IMR-90 (cell line): Measurements from ENCODE around the gene PRDM15. TPM values are rescaled to one million over a fixed set of nuclear protein-coding genes. Genes with fewer than 3 reads are reported as not detected.

Experiments
- ATAC-seq: fragments of 200-7000 bp; cut with Tn5 transposase; 2 replicates; pipeline ENCODE4 v1.9.1; 2020; ENCODE audit warnings: low read depth, mild to moderate bottlenecking, moderate library complexity
- BruUV-seq: library from RNA; stranded (reverse); fragments of 400-500 nt; replicated peaks from 2 replicates; lab custom pipeline; 2021; lab: Mats Ljungman, UMichigan
- CTCF ChIA-PET: fragments of 300-600 bp; formaldehyde crosslinking; extraction: SDS; loops from one replicate; lab custom pipeline; 2021; ENCODE audit warnings: antibody characterized with exemption; lab: Yijun Ruan, JAX
- POLR2A ChIA-PET: fragments of 300-600 bp; sonication (Branson Sonifier 250); formaldehyde crosslinking; loops from one replicate; lab custom pipeline; 2022; ENCODE audit warnings: antibody characterized with exemption; ENCODE audit not compliant: unreplicated experiment; lab: Charles Lee
- DNase-seq: peaks from one replicate; pipeline ENCODE4 v3.0.0; 2013
- H2AFZ ChIP-seq: replicated peaks from 2 replicates; pipeline ENCODE3; 2013; ENCODE audit warnings: low read length, mild to moderate bottlenecking; ENCODE audit not compliant: poor library complexity
- H2AK5ac ChIP-seq: 2 replicates; pipeline ENCODE4 v1.6.1; 2013; ENCODE audit warnings: low read depth, low read length, inconsistent platforms
- H2AK9ac ChIP-seq: replicated peaks from 2 replicates; pipeline ENCODE3; 2013; ENCODE audit warnings: mild to moderate bottlenecking, low read depth, low read length, moderate library complexity; ENCODE audit not compliant: poor library complexity
- H2BK120ac ChIP-seq: 2 replicates; pipeline ENCODE4 v1.6.1; 2013; ENCODE audit warnings: low read depth, low read length, inconsistent platforms
- H2BK15ac ChIP-seq: 3 replicates; pipeline ENCODE4 v1.6.1; 2013; ENCODE audit warnings: low read depth, low read length, inconsistent platforms
- H2BK20ac ChIP-seq: 2 replicates; pipeline ENCODE4 v1.6.1; 2013; ENCODE audit warnings: low read depth, mild to moderate bottlenecking, inconsistent platforms, low read length, moderate library complexity
- H2BK5ac ChIP-seq: 2 replicates; pipeline ENCODE4 v1.6.1; 2013; ENCODE audit warnings: mild to moderate bottlenecking, low read depth, low read length, inconsistent platforms; ENCODE audit not compliant: poor library complexity, severe bottlenecking
- H3K14ac ChIP-seq: replicated peaks from 2 replicates; pipeline ENCODE4 v1.6.1; 2013; ENCODE audit warnings: low read depth, low read length, inconsistent platforms
- H3K18ac ChIP-seq: 2 replicates; pipeline ENCODE4 v1.6.1; 2013; ENCODE audit warnings: low read depth, low read length, control low read depth
- H3K23ac ChIP-seq: 2 replicates; pipeline ENCODE4 v1.6.1; 2013; ENCODE audit warnings: low read depth, low read length, inconsistent platforms
- H3K27ac ChIP-seq: 2 replicates; pipeline ENCODE4 v1.5.1; 2013; ENCODE audit warnings: mild to moderate bottlenecking, control low read depth, low read length; ENCODE audit not compliant: insufficient read depth
- H3K27me3 ChIP-seq: 2 replicates; pipeline ENCODE4 v1.6.1; 2013; ENCODE audit warnings: low read length; ENCODE audit not compliant: control insufficient read depth, insufficient read depth
- H3K36me3 ChIP-seq: 2 replicates; pipeline ENCODE4 v1.6.1; 2013; ENCODE audit warnings: low read length, mixed read lengths; ENCODE audit not compliant: control insufficient read depth, insufficient read depth
- H3K4ac ChIP-seq: 2 replicates; pipeline ENCODE4 v1.6.1; 2013; ENCODE audit warnings: low read depth, low read length, inconsistent platforms
- H3K4me1 ChIP-seq: 2 replicates; pipeline ENCODE4 v1.6.1; 2013; ENCODE audit warnings: low read length, mixed read lengths; ENCODE audit not compliant: control insufficient read depth, insufficient read depth
- H3K4me2 ChIP-seq: 2 replicates; pipeline ENCODE4 v1.6.1; 2013; ENCODE audit warnings: low read depth, mild to moderate bottlenecking, control low read depth, low read length, moderate library complexity
- H3K4me3 ChIP-seq: 2 replicates; pipeline ENCODE4 v1.5.1; 2013; ENCODE audit warnings: low read depth, mild to moderate bottlenecking, control low read depth, low read length, moderate library complexity; ENCODE audit not compliant: insufficient read depth
- H3K56ac ChIP-seq: 2 replicates; pipeline ENCODE4 v1.6.1; 2013; ENCODE audit warnings: low read length, inconsistent platforms; ENCODE audit not compliant: insufficient read depth; ENCODE audit errors: extremely low read depth
- H3K79me1 ChIP-seq, 2 experiments: 2 replicates each; pipeline ENCODE4 v1.6.1; 2013; ENCODE audit warnings: low read length in 2 of 2, inconsistent platforms in 1 of 2, low read depth in 1 of 2
- H3K9ac ChIP-seq: 2 replicates; pipeline ENCODE4 v1.6.1; 2013; ENCODE audit warnings: low read depth, low read length, control low read depth
- H3K9me1 ChIP-seq: 2 replicates; pipeline ENCODE4 v1.6.1; 2013; ENCODE audit warnings: low read length, inconsistent platforms; ENCODE audit not compliant: insufficient read depth
- H3K9me3 ChIP-seq: 2 replicates; pipeline ENCODE4 v1.6.1; 2013; ENCODE audit warnings: low read length; ENCODE audit not compliant: control insufficient read depth, insufficient read depth
- H4K20me1 ChIP-seq: 2 replicates; pipeline ENCODE4 v1.6.1; 2013; ENCODE audit warnings: low read length, inconsistent platforms; ENCODE audit not compliant: insufficient read depth
- H4K5ac ChIP-seq: 2 replicates; pipeline ENCODE4 v1.6.1; 2013; ENCODE audit warnings: mild to moderate bottlenecking, low read depth, low read length, control low read depth
- H4K8ac ChIP-seq, 2 experiments: 2 replicates each; pipeline ENCODE4 v1.6.1; 2013; ENCODE audit warnings: low read depth in 2 of 2, low read length in 2 of 2, control low read depth in 1 of 2, inconsistent platforms in 1 of 2
- H4K91ac ChIP-seq: 2 replicates; pipeline ENCODE4 v1.6.1; 2013; ENCODE audit warnings: low read depth, low read length, inconsistent platforms; ENCODE audit not compliant: insufficient read depth
- BHLHE40 ChIP-seq: fragments of 150-350 bp; IDR thresholded peaks from 2 replicates; pipeline ENCODE4 v1.6.1; 2016; ENCODE audit warnings: mild to moderate bottlenecking, low read depth, low read length
- CEBPB ChIP-seq: IDR thresholded peaks from 2 replicates; pipeline ENCODE4 v1.6.1; 2012; ENCODE audit warnings: low read depth, low read length, improper control_type of control experiment
- CHD1 ChIP-seq: IDR thresholded peaks from 2 replicates; pipeline ENCODE4 v1.6.1; 2012; ENCODE audit warnings: low read depth, low read length, improper control_type of control experiment
- CTCF ChIP-seq: conservative IDR thresholded peaks from 2 replicates; pipeline ENCODE4 v1.5.1; 2012; ENCODE audit warnings: mild to moderate bottlenecking, low read depth, low read length, improper control_type of control experiment
- ELK1 ChIP-seq: fragments of 150-350 bp; IDR thresholded peaks from 2 replicates; pipeline ENCODE4 v1.6.1; 2016; ENCODE audit warnings: low read depth, mild to moderate bottlenecking, low read length, moderate library complexity, borderline replicate concordance
- FOS ChIP-seq: fragments of 150-350 bp; IDR thresholded peaks from 2 replicates; pipeline ENCODE4 v1.6.1; 2016; ENCODE audit warnings: low read depth, low read length
- MAFK ChIP-seq: IDR thresholded peaks from 2 replicates; pipeline ENCODE4 v1.6.1; 2012; ENCODE audit warnings: low read depth, low read length, improper control_type of control experiment
- MAZ ChIP-seq: IDR thresholded peaks from 2 replicates; pipeline ENCODE4 v1.6.1; 2012; ENCODE audit warnings: low read depth, mild to moderate bottlenecking, low read length, improper control_type of control experiment, moderate library complexity, borderline replicate concordance
- MXI1 ChIP-seq: IDR thresholded peaks from 2 replicates; pipeline ENCODE4 v1.6.1; 2012; ENCODE audit warnings: low read depth, mild to moderate bottlenecking, low read length, moderate library complexity, borderline replicate concordance
- NFE2L2 ChIP-seq: fragments of 150-350 bp; IDR thresholded peaks from 2 replicates; pipeline ENCODE4 v1.6.1; 2016; ENCODE audit warnings: low read depth, mild to moderate bottlenecking, low read length
- POLR2A ChIP-seq: IDR thresholded peaks from 2 replicates; pipeline ENCODE4 v1.6.1; 2012; ENCODE audit warnings: mild to moderate bottlenecking, low read depth, low read length
- RAD21 ChIP-seq: IDR thresholded peaks from 2 replicates; pipeline ENCODE4 v1.6.1; 2012; ENCODE audit warnings: low read length, improper control_type of control experiment
- RCOR1 ChIP-seq: IDR thresholded peaks from 2 replicates; pipeline ENCODE4 v1.6.1; 2012; ENCODE audit warnings: mild to moderate bottlenecking, low read length, improper control_type of control experiment; ENCODE audit not compliant: insufficient replicate concordance
- RFX5 ChIP-seq: IDR thresholded peaks from 2 replicates; pipeline ENCODE4 v1.8.0; 2012; ENCODE audit warnings: low read depth, mild to moderate bottlenecking, low read length, moderate library complexity
- SMC3 ChIP-seq: fragments of 150-350 bp; IDR thresholded peaks from 2 replicates; pipeline ENCODE4 v1.6.1; 2016; ENCODE audit warnings: low read depth, mild to moderate bottlenecking, antibody characterized with exemption, low read length, moderate library complexity
- USF2 ChIP-seq: fragments of 150-350 bp; IDR thresholded peaks from 2 replicates; pipeline ENCODE4 v1.6.1; 2017; ENCODE audit warnings: mild to moderate bottlenecking, antibody characterized with exemption, low read length, low read depth
- WGBS, 2 experiments: methylation state at CpG; one replicate each; pipeline versions ENCODE4 v1.1.5 to v1.1.7; 2013; ENCODE audit warnings: missing lambda C conversion rate in 2 of 2; ENCODE audit not compliant: insufficient read length in 1 of 2; ENCODE audit errors: extremely low coverage in 2 of 2; 5-methylcytosine and 5-hydroxymethylcytosine counted together
- dilution Hi-C: fragments of 300-500 bp; cut with HindIII; formaldehyde crosslinking; loops from one replicate; pipeline ENCODE4 v1.14.3; 2018; ENCODE audit warnings: low sequenced_read_pairs; ENCODE audit not compliant: unreplicated experiment
- in situ Hi-C: fragments of 300-500 bp; cut with MboI; formaldehyde crosslinking; loops from 3 replicates; pipeline ENCODE4 v1.14.3; 2019; ENCODE audit warnings: low sequenced_read_pairs, inconsistent platforms, mixed read lengths
- intact Hi-C: fragments of 100-400 bp; cut with micrococcal nuclease; formaldehyde crosslinking; loops from 2 replicates; pipeline ENCODE4 v1.10.0; 2022
- polyA plus RNA-seq, 3 experiments: library from polyadenylated mRNA; depleted of rRNA; stranded (reverse); fragments of >200 nt; gene quantifications; 2 replicates each; pipeline ENCODE4 v1.2.3, GENCODE V29; 2012; ENCODE audit warnings: low replicate concordance in 1 of 3
- total RNA-seq: library from RNA; depleted of rRNA; stranded (reverse); fragments of >200 nt; gene quantifications from 2 replicates; pipeline ENCODE4 v1.2.3, GENCODE V29; 2012

Gene PRDM15
- total and polyA plus RNA-seq, 2 of the 4 experiments (the other 2 are of a cell fraction) = 7.3 to 8.8 TPM

GRCh38 chr21:41760411-41760810 lies 118.7 kb downstream of the PRDM15 start:
- no peak overlapping the region for H4K8ac ChIP-seq
- H3K4ac ChIP-seq = no peak overlapping the region
- H3K14ac ChIP-seq = no peak overlapping the region
- no peak overlapping the region for H4K91ac ChIP-seq
- no peak overlapping the region for H2BK15ac ChIP-seq
- H3K9me1 ChIP-seq = peaks cover 4% of the 10 kb centered on the region; the same call in 1 of the 2 replicates
- H2BK20ac ChIP-seq = no peak overlapping the region
- intact Hi-C loops (no loop called here), in situ Hi-C loops (no loop called here), dilution Hi-C loops (no loop called here)
- no peak overlapping the region for H2AK5ac ChIP-seq
- H3K18ac ChIP-seq = no peak overlapping the region
- POLR2A ChIA-PET = no interaction called here
- no peak for TF ChIP-seq NFE2L2
- TF ChIP-seq RFX5 = no peak
- no peak for TF ChIP-seq MAZ
- no peak for TF ChIP-seq RAD21
- TF ChIP-seq ELK1 = no peak
- no peak for TF ChIP-seq MXI1
- no peak for TF ChIP-seq USF2
- TF ChIP-seq BHLHE40 = no peak
- no peak for TF ChIP-seq POLR2A
- TF ChIP-seq FOS = no peak
- TF ChIP-seq RCOR1 = no peak
- no peak for TF ChIP-seq CHD1
- no peak for TF ChIP-seq CEBPB
- TF ChIP-seq MAFK = no peak
- TF ChIP-seq SMC3 = no peak
- TF ChIP-seq CTCF = no peak
- H2BK120ac ChIP-seq = no peak overlapping the region
- H3K36me3 ChIP-seq = no peaks in the 10 kb centered on the region
- no peak overlapping the region for H2BK5ac ChIP-seq
- no peak overlapping the region for H3K4me2 ChIP-seq
- H2AFZ ChIP-seq = no peak overlapping the region
- H4K20me1 ChIP-seq = no peaks in the 10 kb centered on the region
- no peak overlapping the region for H3K56ac ChIP-seq
- CTCF ChIA-PET = interaction anchor here (1.0 kb wide), 1 partner anchor 147 kb away, joined by 3 read pairs; no protein-coding TSS in a partner anchor
- H3K9me3 ChIP-seq = peaks cover 4% of the 10 kb centered on the region; the same call in 1 of the 2 replicates
- H3K27ac ChIP-seq = no peak overlapping the region
- no peak overlapping the region for H2AK9ac ChIP-seq
- H3K79me1 ChIP-seq = no peaks in the 10 kb centered on the region
- peaks cover 2% of the 10 kb centered on the region; the same call in 1 of the 2 replicates for H3K4me1 ChIP-seq
- H3K23ac ChIP-seq = no peak overlapping the region
- DNase-seq (no peak), ATAC-seq (no peak)
- BruUV-seq = no TSS peak
- 77% methylated on average over 3 of the region's 9 CpGs; no CpG with 5 or more reads in 1 of the 2 experiments for WGBS, 2 experiments
- H3K27me3 ChIP-seq = peaks cover 58% of the 10 kb centered on the region
- no peak overlapping the region for H3K9ac ChIP-seq
- H3K4me3 ChIP-seq = no peak overlapping the region
- H4K5ac ChIP-seq = no peak overlapping the region
